ENCODE data around the gene ARHGAP26. TPM values are rescaled to one million over a fixed set of nuclear protein-coding genes. Genes with fewer than 3 reads are reported as not detected.

ARHGAP26 gene
- total and polyA plus RNA-seq, 10 donors = 4.2 to 148 (median 55.5) TPM

GRCh38 chr5:143108498-143109128, 338.4 kb downstream of the ARHGAP26 start:
- Histone ChIP-seq H3K4me3 (no peak overlapping the region), H3K9me3 (no peaks in the 10 kb centered on the region), H3K27me3 (replicated peaks in 1 of 7) (no peaks in the 10 kb centered on the region), H3K4me1 (peaks cover 0 to 30% (median 11%) of the 10 kb centered on the region in 6 donors), H3K36me3 (no peaks in the 10 kb centered on the region), H3K27ac (no peak overlapping the region)
- TF ChIP-seq POLR2A (IDR thresholded peaks at IDR 0.05) = no peak
- TF ChIP-seq CTCF (IDR thresholded peaks at IDR 0.05 in 8 of 11, conservative IDR thresholded peaks at IDR 0.05 in 3 of 11) = no peak
- no peak for TF ChIP-seq POLR2AphosphoS5 (IDR thresholded peaks at IDR 0.05)
- intact Hi-C loops (cut with DNase I; ENCODE audit: low total_unique reads) = no loop called here
- 63 to 78% (median 66%) methylated on average over 3 of the region's 3 CpGs for WGBS, 5 donors
- no peak for DNase-seq

GRCh38 chr5:143110591-143110990, 340.4 kb downstream of the ARHGAP26 start:
- TF ChIP-seq CTCF (IDR thresholded peaks at IDR 0.05 in 8 of 11, conservative IDR thresholded peaks at IDR 0.05 in 3 of 11) = no peak
- TF ChIP-seq POLR2AphosphoS5 (IDR thresholded peaks at IDR 0.05) = no peak
- no peak for TF ChIP-seq POLR2A (IDR thresholded peaks at IDR 0.05)
- no peaks in the 10 kb centered on the region for H3K27me3 ChIP-seq (replicated peaks in 1 of 7)
- no peak overlapping the region for H3K4me3 ChIP-seq
- intact Hi-C loops (cut with DNase I; ENCODE audit: low total_unique reads) = no loop called here
- WGBS, 5 donors = 22 to 67% (median 46%) methylated on average over 1 of the region's 1 CpG
- peaks cover 0 to 37% (median 12%) of the 10 kb centered on the region in 6 donors for H3K4me1 ChIP-seq
- H3K36me3 ChIP-seq = no peaks in the 10 kb centered on the region
- peak overlapping the region in 1 of 8 donors; percentile 15 for H3K27ac ChIP-seq
- no peaks in the 10 kb centered on the region for H3K9me3 ChIP-seq
- DNase-seq = no peak

- H3K4me3 ChIP-seq = no peak overlapping the region
- no peaks in the 10 kb centered on the region for H3K9me3 ChIP-seq
- WGBS, 5 donors = 94 to 98% (median 97%) methylated on average over 5 of the region's 5 CpGs
- no peak overlapping the region for H3K27ac ChIP-seq
- DNase-seq = no peak
- intact Hi-C loops (cut with DNase I; ENCODE audit: low total_unique reads) = no loop called here
- H3K27me3 ChIP-seq (replicated peaks in 1 of 7) = no peaks in the 10 kb centered on the region
- TF ChIP-seq POLR2AphosphoS5 (IDR thresholded peaks at IDR 0.05) (no peak), POLR2A (IDR thresholded peaks at IDR 0.05) (no peak), CTCF (IDR thresholded peaks at IDR 0.05 in 8 of 11, conservative IDR thresholded peaks at IDR 0.05 in 3 of 11) (no peak)
- no peaks in the 10 kb centered on the region for H3K36me3 ChIP-seq
- H3K4me1 ChIP-seq = peaks cover 0 to 37% (median 12%) of the 10 kb centered on the region in 6 donors
These were observed 341.6 kb downstream of the ARHGAP26 start for GRCh38 chr5:143111799-143112198.

GRCh38 chr5:143113461-143113860, 343.3 kb downstream of the ARHGAP26 start:
- intact Hi-C loops (cut with DNase I; ENCODE audit: low total_unique reads) = no loop called here
- Histone ChIP-seq H3K27ac (no peak overlapping the region), H3K4me1 (peaks cover 0 to 51% (median 15%) of the 10 kb centered on the region in 6 donors), H3K4me3 (no peak overlapping the region), H3K27me3 (replicated peaks in 1 of 7) (no peaks in the 10 kb centered on the region), H3K9me3 (no peaks in the 10 kb centered on the region), H3K36me3 (no peaks in the 10 kb centered on the region)
- DNase-seq = no peak
- TF ChIP-seq POLR2AphosphoS5 (IDR thresholded peaks at IDR 0.05) (no peak), POLR2A (IDR thresholded peaks at IDR 0.05) (no peak), CTCF (IDR thresholded peaks at IDR 0.05 in 8 of 11, conservative IDR thresholded peaks at IDR 0.05 in 3 of 11) (no peak)
- 47 to 65% (median 63%) methylated on average over 3 of the region's 3 CpGs for WGBS, 5 donors
